ENCODE measurements around the gene NELFCD.

GRCh38 chr20:59005523-59006166 lies 24.6 kb downstream of the NELFCD start:
- TF ChIP-seq TAF1 (IDR thresholded peaks at IDR 0.05; ENCODE audit: borderline replicate concordance, low read depth, low read length) (no peak), POLR2AphosphoS5 (IDR thresholded peaks at IDR 0.05; ENCODE audit: low read depth, low read length) (no peak; the same call in 1 of the 2 replicates), POLR2A (IDR thresholded peaks at IDR 0.05; ENCODE audit: low read depth, low read length) (no peak; the same call in 1 of the 2 replicates)
